Colonic mucosa (tissue), 4 donors: ENCODE results near the gene RIMS1. TPM values are rescaled to one million over a fixed set of nuclear protein-coding genes. Genes with fewer than 3 reads are reported as not detected.

Experiments
- DNase-seq: peaks from one replicate; pipeline ENCODE4 v3.0.0-alpha.2; 2020
- H3K27ac ChIP-seq: fragments of 200-600 bp; one replicate; pipeline ENCODE4 v1.8.0; 2021
- H3K27me3 ChIP-seq: fragments of 200-600 bp; one replicate; pipeline ENCODE4 v1.8.0; 2021
- H3K36me3 ChIP-seq: fragments of 200-600 bp; one replicate; pipeline ENCODE4 v1.8.0; 2021
- H3K4me1 ChIP-seq: fragments of 200-600 bp; one replicate; pipeline ENCODE4 v1.8.0; 2021; ENCODE audit warnings: mild to moderate bottlenecking
- H3K4me3 ChIP-seq: fragments of 200-600 bp; one replicate; pipeline ENCODE4 v1.8.0; 2021
- H3K9ac ChIP-seq, 2 donors: one replicate each; pipeline ENCODE4 v1.7.0; 2013; ENCODE audit warnings: control low read depth in 2 of 2, low read depth in 2 of 2, low read length in 2 of 2
- H3K9me3 ChIP-seq: fragments of 200-600 bp; one replicate; pipeline ENCODE4 v1.8.0; 2021
- intact Hi-C: fragments of 100-400 bp; cut with DNase I; formaldehyde crosslinking; loops from one replicate; pipeline ENCODE4 v1.14.1; 2022
- total RNA-seq, 2 donors: library from RNA; stranded (reverse); fragmentation: NEBNext Ultra II Directional in 1 of 2; extraction: Animal tissue kit (Norgen Biotek cat#: 25700) in 1 of 2; gene quantifications; one replicate each; pipeline ENCODE4 v1.2.1, GENCODE V29; 2021
- TF ChIP-seq, protein P1 (sequence below): fragments of 200-600 bp; IDR thresholded peaks from one replicate; pipeline ENCODE4 v1.8.0; 2022; ENCODE audit warnings: antibody characterized with exemption, mild to moderate bottlenecking
- donor health status: healthy.
- donor health status: DM: no; HTN: no; CAD: no.
- donor health status: DM: no; HTN: no; CAD: no.

The RIMS1 gene
- total RNA-seq, 2 donors from 2014 or later: 0.17 to 0.56 TPM

DNA sequence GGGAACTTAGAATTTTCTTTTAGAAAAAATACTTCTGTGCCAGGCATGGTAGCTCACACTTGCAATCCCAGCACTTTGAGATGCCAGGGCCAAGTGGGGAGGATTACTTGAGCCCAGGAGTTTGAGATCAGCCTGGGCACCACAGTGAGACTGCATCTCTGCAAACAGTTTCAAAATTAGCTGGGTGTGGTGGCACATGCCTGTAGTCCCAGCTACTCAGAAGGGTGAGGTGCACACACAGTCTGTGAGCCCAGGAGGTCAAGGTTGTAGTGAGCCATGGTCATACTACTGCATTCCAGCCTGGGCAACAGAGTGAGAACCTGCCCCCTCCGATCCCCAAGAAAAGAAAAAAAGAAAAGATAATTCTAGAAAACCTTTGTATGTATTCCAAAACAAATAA lies 389.5 kb downstream of the RIMS1 start:
- intact Hi-C loops: no loop called here
- H3K9ac ChIP-seq: no peak overlapping the region
- H3K27me3 ChIP-seq: no peaks in the 10 kb centered on the region
- H3K4me1 ChIP-seq: no peaks in the 10 kb centered on the region
- H3K9me3 ChIP-seq: no peaks in the 10 kb centered on the region
- H3K4me3 ChIP-seq: no peak overlapping the region
- H3K27ac ChIP-seq: no peak overlapping the region
- DNase-seq: no peak
- TF ChIP-seq, protein P1, sequence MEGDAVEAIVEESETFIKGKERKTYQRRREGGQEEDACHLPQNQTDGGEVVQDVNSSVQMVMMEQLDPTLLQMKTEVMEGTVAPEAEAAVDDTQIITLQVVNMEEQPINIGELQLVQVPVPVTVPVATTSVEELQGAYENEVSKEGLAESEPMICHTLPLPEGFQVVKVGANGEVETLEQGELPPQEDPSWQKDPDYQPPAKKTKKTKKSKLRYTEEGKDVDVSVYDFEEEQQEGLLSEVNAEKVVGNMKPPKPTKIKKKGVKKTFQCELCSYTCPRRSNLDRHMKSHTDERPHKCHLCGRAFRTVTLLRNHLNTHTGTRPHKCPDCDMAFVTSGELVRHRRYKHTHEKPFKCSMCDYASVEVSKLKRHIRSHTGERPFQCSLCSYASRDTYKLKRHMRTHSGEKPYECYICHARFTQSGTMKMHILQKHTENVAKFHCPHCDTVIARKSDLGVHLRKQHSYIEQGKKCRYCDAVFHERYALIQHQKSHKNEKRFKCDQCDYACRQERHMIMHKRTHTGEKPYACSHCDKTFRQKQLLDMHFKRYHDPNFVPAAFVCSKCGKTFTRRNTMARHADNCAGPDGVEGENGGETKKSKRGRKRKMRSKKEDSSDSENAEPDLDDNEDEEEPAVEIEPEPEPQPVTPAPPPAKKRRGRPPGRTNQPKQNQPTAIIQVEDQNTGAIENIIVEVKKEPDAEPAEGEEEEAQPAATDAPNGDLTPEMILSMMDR: no peak
- H3K36me3 ChIP-seq: no peaks in the 10 kb centered on the region

DNA sequence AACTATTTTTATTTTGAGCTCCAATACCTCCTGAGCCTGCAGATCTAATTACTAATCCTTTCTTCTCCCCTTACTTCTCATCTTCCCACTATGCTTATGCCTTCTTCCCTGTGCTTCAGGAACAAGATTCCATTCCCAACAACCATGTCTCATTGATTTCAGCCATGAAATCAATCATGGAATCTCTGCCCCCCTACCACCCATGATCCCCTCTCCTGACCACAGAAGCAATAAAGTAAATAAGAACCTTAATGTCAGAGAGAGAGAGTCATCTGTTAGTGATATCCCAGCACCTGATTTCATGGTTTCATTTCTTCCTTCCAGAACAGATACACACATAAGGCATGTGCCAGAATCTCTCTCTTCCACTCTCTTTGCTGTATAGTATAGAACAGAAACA lies 395.9 kb downstream of the RIMS1 start:
- intact Hi-C loops: no loop called here
- no peaks in the 10 kb centered on the region for H3K4me1 ChIP-seq
- no peaks in the 10 kb centered on the region for H3K27me3 ChIP-seq
- no peaks in the 10 kb centered on the region for H3K36me3 ChIP-seq
- no peak overlapping the region for H3K27ac ChIP-seq
- no peaks in the 10 kb centered on the region for H3K9me3 ChIP-seq
- no peak for DNase-seq
- TF ChIP-seq, protein P1: no peak
- no peak overlapping the region for H3K4me3 ChIP-seq
- no peak overlapping the region for H3K9ac ChIP-seq

DNA sequence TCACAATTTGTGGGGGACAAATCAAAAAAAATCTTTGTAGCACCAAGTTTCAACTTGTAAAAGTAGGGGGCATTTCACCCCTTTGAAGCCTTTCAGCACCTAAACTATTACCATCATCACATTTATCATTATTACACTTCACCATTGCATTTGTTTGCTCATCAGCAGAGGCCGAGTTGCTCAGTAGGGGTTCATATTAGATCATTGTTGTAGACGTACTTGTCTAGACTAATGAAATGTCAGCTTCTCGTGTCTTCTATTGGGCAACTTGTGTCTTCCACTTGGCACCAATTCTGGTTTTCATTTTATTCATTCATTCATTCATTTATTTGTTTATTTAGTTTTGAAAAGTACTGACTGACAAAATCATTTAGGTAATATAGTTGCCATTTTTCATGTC lies 397.2 kb downstream of the RIMS1 start:
- H3K27ac ChIP-seq: no peak overlapping the region
- DNase-seq: no peak
- TF ChIP-seq, protein P1: no peak
- no peak overlapping the region for H3K9ac ChIP-seq
- no peaks in the 10 kb centered on the region for H3K36me3 ChIP-seq
- H3K4me3 ChIP-seq: no peak overlapping the region
- intact Hi-C loops: no loop called here
- no peaks in the 10 kb centered on the region for H3K27me3 ChIP-seq
- no peaks in the 10 kb centered on the region for H3K9me3 ChIP-seq
- no peaks in the 10 kb centered on the region for H3K4me1 ChIP-seq

DNA sequence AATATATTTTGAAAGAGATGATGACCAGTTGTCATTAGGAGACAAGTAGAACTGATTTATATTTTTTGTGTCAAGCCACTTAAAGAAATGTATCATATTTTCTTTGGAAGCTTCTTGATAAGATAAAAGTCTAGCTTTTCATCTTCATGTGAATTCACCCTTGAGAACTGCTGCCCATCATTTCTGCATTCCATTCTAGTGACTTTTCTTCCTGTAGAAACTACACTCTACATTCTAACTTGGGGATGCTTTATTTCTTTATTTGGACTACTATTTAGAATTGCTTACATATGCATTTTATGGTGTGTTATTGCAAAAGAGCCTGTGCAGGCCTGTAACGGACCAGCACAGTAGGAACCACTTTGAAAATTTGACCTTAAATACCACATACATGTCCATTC lies 400.6 kb downstream of the RIMS1 start:
- Histone ChIP-seq H3K9me3 (no peaks in the 10 kb centered on the region), H3K36me3 (no peaks in the 10 kb centered on the region), H3K4me1 (no peaks in the 10 kb centered on the region), H3K27ac (no peak overlapping the region), H3K27me3 (no peaks in the 10 kb centered on the region), H3K9ac (no peak overlapping the region), H3K4me3 (no peak overlapping the region)
- TF ChIP-seq, protein P1: no peak
- intact Hi-C loops: no loop called here
- no peak for DNase-seq

DNA sequence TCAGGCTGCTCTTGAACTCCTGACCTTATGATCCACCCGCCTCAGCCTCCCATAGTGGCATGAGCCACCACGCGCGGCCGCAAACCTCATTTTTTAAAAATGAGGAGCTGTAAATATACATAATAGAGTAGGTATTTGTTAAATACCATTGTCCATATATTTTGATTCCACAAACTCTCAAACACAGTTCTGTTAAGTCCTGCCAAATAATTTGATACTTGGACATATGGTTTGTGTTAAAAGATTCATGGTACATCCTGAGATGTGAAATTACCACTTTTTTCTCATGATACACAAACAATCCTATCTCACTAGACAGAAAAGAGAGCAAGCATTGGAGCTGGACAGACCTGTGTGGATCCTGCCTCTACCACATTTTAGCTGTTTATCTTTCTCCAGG lies 401.5 kb downstream of the RIMS1 start:
- no peak overlapping the region for H3K27ac ChIP-seq
- no peaks in the 10 kb centered on the region for H3K9me3 ChIP-seq
- TF ChIP-seq, protein P1: no peak
- no peaks in the 10 kb centered on the region for H3K36me3 ChIP-seq
- no peak overlapping the region for H3K9ac ChIP-seq
- intact Hi-C loops: no loop called here
- no peaks in the 10 kb centered on the region for H3K27me3 ChIP-seq
- no peak for DNase-seq
- H3K4me3 ChIP-seq: no peak overlapping the region
- no peaks in the 10 kb centered on the region for H3K4me1 ChIP-seq

DNA sequence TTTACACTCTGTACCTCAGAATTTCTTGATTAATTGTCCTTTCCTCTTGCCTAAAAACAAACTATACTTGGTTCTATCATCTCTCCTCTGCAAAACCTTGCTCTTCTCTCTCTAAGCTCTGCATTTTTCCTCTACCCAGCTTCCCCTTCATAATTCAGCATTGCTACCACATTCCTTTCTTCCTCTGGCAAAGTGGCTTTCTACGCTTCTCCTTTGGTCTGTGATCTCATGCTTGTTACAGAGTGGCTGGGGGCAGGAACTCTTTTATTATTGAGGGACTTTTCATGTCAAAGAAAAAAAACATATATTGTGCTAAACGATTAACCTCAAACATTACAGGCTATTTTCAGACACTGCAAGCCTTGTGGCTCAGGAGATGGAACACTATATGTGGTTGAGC lies 402.2 kb downstream of the RIMS1 start:
- no peaks in the 10 kb centered on the region for H3K27me3 ChIP-seq
- no peak overlapping the region for H3K4me3 ChIP-seq
- TF ChIP-seq, protein P1: no peak
- DNase-seq: no peak
- no peak overlapping the region for H3K27ac ChIP-seq
- H3K9me3 ChIP-seq: no peaks in the 10 kb centered on the region
- no peak overlapping the region for H3K9ac ChIP-seq
- intact Hi-C loops: no loop called here
- H3K4me1 ChIP-seq: no peaks in the 10 kb centered on the region
- no peaks in the 10 kb centered on the region for H3K36me3 ChIP-seq
